Peyer's patch (tissue), 4 donors: Measurements from ENCODE around the gene ENTPD3.

Source experiments
- POLR2A ChIP-seq, 2 donors: fragments of 450-650 bp; IDR thresholded peaks; one replicate each; pipeline ENCODE4 v1.5.1; 2017; ENCODE audit warnings: antibody characterized with exemption in 2 of 2, mild to moderate bottlenecking in 2 of 2, moderate library complexity in 2 of 2
- TF ChIP-seq, protein P1 (sequence below), 6 experiments: fragments of 450-650 bp in 4 of 6; fragments of 200-600 bp in 2 of 6; sonication (generic) in 1 of 6; IDR thresholded peaks; one replicate each; pipeline ENCODE4 v1.5.1; 2017 to 2019; ENCODE audit warnings: antibody characterized with exemption in 6 of 6, mild to moderate bottlenecking in 3 of 6, moderate library complexity in 1 of 6

DNA sequence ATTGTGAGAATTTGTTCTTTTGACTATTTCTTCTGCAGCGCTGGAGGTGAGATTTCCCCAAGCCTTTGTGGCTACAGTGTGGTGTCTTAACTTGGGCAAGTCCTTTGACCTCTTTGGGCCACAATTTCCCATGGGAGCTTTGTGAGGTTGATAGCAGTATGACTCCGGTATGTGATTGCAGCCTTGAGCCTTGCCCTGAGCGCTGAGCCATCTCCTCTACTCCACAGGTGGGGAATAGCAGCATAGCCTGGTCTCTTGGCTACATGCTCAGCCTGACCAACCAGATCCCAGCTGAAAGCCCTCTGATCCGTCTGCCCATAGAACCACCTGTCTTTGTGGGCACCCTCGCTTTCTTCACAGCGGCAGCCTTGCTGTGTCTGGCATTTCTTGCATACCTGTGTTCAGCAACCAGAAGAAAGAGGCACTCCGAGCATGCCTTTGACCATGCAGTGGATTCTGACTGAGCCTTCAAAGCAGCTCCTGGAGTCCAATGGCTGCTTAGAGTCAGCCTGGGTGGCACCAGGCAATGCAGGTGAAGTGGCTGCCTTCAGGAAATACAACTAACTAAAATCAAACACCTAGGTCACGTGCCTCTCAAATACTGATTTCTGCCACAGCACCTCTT, 40.2 kb downstream of the ENTPD3 start:
- TF ChIP-seq, protein P1, sequence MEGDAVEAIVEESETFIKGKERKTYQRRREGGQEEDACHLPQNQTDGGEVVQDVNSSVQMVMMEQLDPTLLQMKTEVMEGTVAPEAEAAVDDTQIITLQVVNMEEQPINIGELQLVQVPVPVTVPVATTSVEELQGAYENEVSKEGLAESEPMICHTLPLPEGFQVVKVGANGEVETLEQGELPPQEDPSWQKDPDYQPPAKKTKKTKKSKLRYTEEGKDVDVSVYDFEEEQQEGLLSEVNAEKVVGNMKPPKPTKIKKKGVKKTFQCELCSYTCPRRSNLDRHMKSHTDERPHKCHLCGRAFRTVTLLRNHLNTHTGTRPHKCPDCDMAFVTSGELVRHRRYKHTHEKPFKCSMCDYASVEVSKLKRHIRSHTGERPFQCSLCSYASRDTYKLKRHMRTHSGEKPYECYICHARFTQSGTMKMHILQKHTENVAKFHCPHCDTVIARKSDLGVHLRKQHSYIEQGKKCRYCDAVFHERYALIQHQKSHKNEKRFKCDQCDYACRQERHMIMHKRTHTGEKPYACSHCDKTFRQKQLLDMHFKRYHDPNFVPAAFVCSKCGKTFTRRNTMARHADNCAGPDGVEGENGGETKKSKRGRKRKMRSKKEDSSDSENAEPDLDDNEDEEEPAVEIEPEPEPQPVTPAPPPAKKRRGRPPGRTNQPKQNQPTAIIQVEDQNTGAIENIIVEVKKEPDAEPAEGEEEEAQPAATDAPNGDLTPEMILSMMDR (IDR thresholded peaks at IDR 0.05) = no peak
- no peak for TF ChIP-seq POLR2A (IDR thresholded peaks at IDR 0.05)
